ENCODE results near the gene KIF2A.

Gene KIF2A

DNA sequence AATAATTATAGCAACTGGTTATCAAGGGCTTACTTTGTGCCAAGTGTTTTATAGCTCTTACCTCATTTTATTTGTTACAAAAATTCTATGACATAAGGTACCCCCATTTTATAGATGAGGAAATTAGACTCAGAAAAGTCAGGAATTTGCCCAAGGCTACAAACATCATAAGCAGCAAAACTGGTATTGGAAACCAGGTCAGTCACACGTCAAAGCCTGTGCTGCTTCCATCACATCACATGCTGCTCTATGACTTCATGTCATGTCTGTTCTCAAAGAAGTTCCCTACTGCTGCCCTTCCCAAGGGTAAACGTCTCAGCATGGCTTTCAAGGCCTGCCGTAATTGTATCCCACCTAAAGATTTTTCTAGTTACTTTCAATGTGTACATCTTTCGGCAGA, 6.9 kb upstream of the KIF2A start:
- ChIA-PET CTCF (no interaction called here), POLR2A (ENCODE audit: low non-redundant PET) (no interaction called here)
- TF ChIP-seq, protein P1, sequence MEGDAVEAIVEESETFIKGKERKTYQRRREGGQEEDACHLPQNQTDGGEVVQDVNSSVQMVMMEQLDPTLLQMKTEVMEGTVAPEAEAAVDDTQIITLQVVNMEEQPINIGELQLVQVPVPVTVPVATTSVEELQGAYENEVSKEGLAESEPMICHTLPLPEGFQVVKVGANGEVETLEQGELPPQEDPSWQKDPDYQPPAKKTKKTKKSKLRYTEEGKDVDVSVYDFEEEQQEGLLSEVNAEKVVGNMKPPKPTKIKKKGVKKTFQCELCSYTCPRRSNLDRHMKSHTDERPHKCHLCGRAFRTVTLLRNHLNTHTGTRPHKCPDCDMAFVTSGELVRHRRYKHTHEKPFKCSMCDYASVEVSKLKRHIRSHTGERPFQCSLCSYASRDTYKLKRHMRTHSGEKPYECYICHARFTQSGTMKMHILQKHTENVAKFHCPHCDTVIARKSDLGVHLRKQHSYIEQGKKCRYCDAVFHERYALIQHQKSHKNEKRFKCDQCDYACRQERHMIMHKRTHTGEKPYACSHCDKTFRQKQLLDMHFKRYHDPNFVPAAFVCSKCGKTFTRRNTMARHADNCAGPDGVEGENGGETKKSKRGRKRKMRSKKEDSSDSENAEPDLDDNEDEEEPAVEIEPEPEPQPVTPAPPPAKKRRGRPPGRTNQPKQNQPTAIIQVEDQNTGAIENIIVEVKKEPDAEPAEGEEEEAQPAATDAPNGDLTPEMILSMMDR (conservative IDR thresholded peaks at IDR 0.05; ENCODE audit: low read depth): no peak
- no peak for DNase-seq (ENCODE audit: low spot score)
- H3K27ac ChIP-seq: no peak overlapping the region

DNA sequence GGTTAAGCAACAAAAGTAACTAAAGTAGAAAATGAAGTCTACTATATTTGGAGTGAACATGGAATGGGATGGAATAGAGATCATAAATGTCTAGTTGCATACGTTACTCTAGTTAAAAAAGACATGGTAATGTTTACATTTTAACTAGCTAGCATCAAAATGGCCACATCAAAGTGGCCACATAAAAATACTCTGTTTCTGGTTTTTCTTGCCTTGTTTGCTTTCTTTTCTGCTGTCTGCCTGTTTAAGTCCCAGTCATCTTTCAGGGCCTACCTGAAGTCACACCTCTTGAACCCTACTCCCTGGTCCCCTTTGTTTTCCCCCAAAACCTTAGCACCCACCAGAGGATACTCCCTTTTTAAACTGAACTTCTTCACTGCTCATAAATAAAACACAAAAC, 6.4 kb upstream of the KIF2A start:
- DNase-seq (ENCODE audit: low spot score): no peak
- ChIA-PET POLR2A (ENCODE audit: low non-redundant PET) (no interaction called here), CTCF (no interaction called here)
- no peak overlapping the region for H3K27ac ChIP-seq
- TF ChIP-seq, protein P1 (conservative IDR thresholded peaks at IDR 0.05; ENCODE audit: low read depth): no peak

DNA sequence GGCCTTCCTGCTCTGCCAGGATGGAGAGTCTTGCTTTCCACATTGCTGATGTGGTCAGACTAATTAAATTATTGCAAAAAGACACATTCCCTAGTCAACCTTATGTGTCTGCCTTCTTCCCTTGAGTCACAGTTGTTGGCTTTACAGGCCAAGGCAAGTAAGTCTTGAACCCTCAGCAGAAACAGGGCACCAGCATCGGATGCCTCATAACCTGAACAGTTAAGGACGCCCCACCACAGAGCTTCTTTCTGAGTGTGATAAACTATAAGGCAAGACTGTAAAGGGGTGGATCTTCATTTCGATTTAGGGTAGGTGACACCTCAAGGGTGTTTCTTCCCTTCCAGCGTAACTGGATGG, 670 bp upstream of the KIF2A start:
- CTCF ChIA-PET: no interaction called here

DNA sequence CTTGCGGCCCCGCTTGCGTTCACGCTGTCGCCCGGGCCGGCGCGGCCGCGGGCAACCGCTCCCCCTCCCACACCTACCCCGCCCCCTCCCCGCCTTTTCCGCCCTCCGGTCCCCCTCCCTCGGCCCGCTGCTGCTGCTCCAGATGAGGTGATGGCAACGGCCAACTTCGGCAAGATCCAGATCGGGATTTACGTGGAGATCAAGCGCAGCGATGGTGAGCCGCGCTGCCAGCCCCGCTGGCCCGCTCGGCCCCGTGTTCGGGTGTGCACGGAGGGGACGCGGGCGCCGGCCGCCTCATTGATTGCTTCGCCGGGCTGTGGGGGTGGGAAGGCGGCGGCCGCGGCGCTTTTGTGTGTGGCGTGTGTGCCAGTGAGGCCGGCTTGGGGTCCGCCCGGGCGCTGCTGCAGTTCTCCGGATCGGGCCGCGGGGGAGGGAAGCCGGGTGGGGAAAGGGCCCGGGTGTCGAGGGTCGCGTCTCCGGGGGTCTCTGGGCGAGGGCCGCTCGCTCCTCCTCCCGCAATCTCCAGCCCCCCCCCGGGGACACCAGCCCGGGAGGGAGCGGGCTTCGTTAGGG, 403 bp downstream of the KIF2A start:
- CTCF ChIA-PET: no interaction called here
- TF ChIP-seq, protein P1 (conservative IDR thresholded peaks at IDR 0.05; ENCODE audit: low read depth): no peak
- POLR2A ChIA-PET (ENCODE audit: low non-redundant PET): interaction anchor here (0.6 kb wide), 2 partner anchors 52 to 79 kb away, joined by 3 read pairs; no protein-coding TSS in a partner anchor
- H3K27ac ChIP-seq: peak overlapping the region; percentile 92
- DNase-seq (ENCODE audit: low spot score): no peak

More for the DNA sequence above, 670 bp upstream of the KIF2A start:
- POLR2A ChIA-PET (ENCODE audit: low non-redundant PET): no interaction called here
- peak overlapping the region; percentile 92 for H3K27ac ChIP-seq
- DNase-seq (ENCODE audit: low spot score): no peak
- TF ChIP-seq, protein P1 (conservative IDR thresholded peaks at IDR 0.05; ENCODE audit: low read depth): no peak

DNA sequence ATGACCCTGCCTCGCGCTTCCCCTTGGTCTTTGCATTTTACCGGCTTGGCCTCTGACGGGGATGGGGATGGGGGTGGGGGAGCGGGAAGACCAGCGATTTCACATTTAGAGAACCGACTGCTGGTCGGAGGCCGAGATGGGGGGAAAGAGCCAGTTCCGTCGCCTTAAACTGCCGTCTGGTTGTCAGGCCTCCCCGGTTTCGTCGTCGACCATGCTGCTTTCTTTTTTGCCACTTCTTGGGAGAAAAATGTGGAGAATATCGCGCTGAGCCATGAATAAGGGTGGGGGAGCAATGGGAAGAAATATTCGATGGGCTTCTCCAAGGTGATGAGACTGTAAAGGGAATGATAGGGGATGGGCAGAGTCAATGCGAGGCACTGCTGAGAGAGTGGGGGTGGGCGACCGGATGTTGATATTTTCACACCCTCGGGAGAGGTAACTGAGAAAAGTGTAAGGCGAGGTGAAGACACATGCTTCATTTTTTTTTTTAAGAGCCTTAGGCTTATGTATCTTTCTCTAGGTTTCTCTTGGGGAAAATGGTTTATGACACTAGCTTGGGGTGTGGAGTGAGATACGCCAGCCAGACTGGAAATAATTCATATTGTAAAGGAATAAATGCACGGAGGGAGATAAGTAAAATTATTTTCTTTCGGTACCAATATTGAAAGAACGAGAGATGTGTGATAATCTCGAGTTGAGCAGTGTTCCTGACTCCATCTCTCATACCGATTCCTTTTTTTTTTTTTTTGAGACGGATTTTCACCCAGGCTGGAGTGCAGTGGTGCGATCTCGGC, 1.1 kb downstream of the KIF2A start:
- TF ChIP-seq, protein P1 (conservative IDR thresholded peaks at IDR 0.05; ENCODE audit: low read depth): no peak
- peak overlapping the region; percentile 92 for H3K27ac ChIP-seq
- peak; percentile 60 for DNase-seq (ENCODE audit: low spot score)
- ChIA-PET CTCF (interaction anchor here (0.7 to 1.1 kb wide), 3 partner anchors 42 to 83 kb away, joined by 4 to 8 read pairs (median 5); no protein-coding TSS in a partner anchor), POLR2A (ENCODE audit: low non-redundant PET) (no interaction called here)

DNA sequence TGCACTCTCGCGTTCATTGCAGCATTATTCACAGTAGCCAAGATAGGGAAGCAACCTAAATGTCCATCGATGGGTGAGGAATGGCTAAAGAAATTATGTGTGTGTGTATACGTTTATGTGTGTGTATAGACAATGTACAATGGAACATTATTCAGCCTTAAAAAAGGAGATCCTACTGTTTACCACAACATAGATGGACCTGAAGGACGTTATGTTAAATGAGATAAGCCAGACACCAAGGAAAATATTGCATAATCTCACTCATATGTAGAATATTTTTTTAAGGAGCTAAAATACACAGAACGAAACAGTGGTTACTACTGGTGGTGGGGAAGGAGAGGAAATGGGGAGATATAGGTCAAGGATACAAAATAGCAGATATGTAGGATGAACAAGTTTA, 2.4 kb downstream of the KIF2A start:
- DNase-seq (ENCODE audit: low spot score): no peak

More for the DNA sequence above, 2.4 kb downstream of the KIF2A start:
- H3K27ac ChIP-seq: no peak overlapping the region
- CTCF ChIA-PET: interaction anchor here (1.1 kb wide), 1 partner anchor 84 kb away, joined by 8 read pairs; no protein-coding TSS in a partner anchor
- POLR2A ChIA-PET (ENCODE audit: low non-redundant PET): no interaction called here
- TF ChIP-seq, protein P1 (conservative IDR thresholded peaks at IDR 0.05; ENCODE audit: low read depth): no peak
